RWPE2 (cell line): Measurements from ENCODE around the gene TCF3.

Experiments used
- ATAC-seq: fragments of 200-7000 bp; cut with Tn5 transposase; 3 replicates; pipeline ENCODE4 v1.9.1; 2021; ENCODE audit warnings: low read depth
- DNase-seq: peaks from one replicate; pipeline ENCODE4 v3.0.0-alpha.2; 2020; ENCODE audit warnings: low spot score
- H3K27ac ChIP-seq: fragments of 450-650 bp; 2 replicates; pipeline ENCODE4 v1.5.1; 2017; ENCODE audit warnings: mild to moderate bottlenecking; ENCODE audit not compliant: poor library complexity, severe bottlenecking
- H3K27me3 ChIP-seq: fragments of 250-450 bp; sonication (Bioruptor Pico); 2 replicates; pipeline ENCODE4 v1.5.1; 2021; ENCODE audit warnings: mild to moderate bottlenecking, moderate library complexity; ENCODE audit not compliant: insufficient read depth, poor library complexity, severe bottlenecking
- H3K36me3 ChIP-seq: fragments of 250-450 bp; sonication (Bioruptor Pico); 2 replicates; pipeline ENCODE4 v1.5.1; 2020; ENCODE audit warnings: low read depth, mild to moderate bottlenecking, moderate library complexity
- H3K4me1 ChIP-seq: fragments of 250-450 bp; sonication (Bioruptor Pico); 2 replicates; pipeline ENCODE4 v1.5.1; 2021; ENCODE audit warnings: mild to moderate bottlenecking, moderate library complexity; ENCODE audit not compliant: insufficient read depth, poor library complexity, severe bottlenecking
- H3K4me3 ChIP-seq: fragments of 250-450 bp; sonication (Bioruptor Pico); 2 replicates; pipeline ENCODE4 v1.5.1; 2021; ENCODE audit warnings: mild to moderate bottlenecking, moderate library complexity; ENCODE audit not compliant: severe bottlenecking
- H3K9me3 ChIP-seq: fragments of 250-450 bp; sonication (Bioruptor Pico); 2 replicates; pipeline ENCODE4 v1.5.1; 2021; ENCODE audit warnings: mild to moderate bottlenecking, moderate library complexity; ENCODE audit not compliant: severe bottlenecking
- CTCF ChIP-seq: fragments of 450-650 bp; IDR thresholded peaks from one replicate; pipeline ENCODE4 v1.5.1; 2017; ENCODE audit warnings: mild to moderate bottlenecking, moderate library complexity; ENCODE audit not compliant: poor library complexity, severe bottlenecking

TCF3 gene

GRCh38 chr19:1608359-1609102 lies 43.9 kb downstream of the TCF3 start:
- Histone ChIP-seq H3K27me3 (no peaks in the 10 kb centered on the region), H3K9me3 (no peaks in the 10 kb centered on the region), H3K4me3 (no peak overlapping the region), H3K36me3 (peaks cover 3% of the 10 kb centered on the region; the same call in 1 of the 2 replicates), H3K4me1 (no peaks in the 10 kb centered on the region), H3K27ac (no peak overlapping the region)
- no peak for TF ChIP-seq CTCF
- no peak for ATAC-seq
- no peak for DNase-seq

- Histone ChIP-seq H3K4me3 (peak overlapping the region; percentile 94), H3K27me3 (no peaks in the 10 kb centered on the region), H3K27ac (peak overlapping the region; percentile 65), H3K4me1 (no peaks in the 10 kb centered on the region), H3K9me3 (no peaks in the 10 kb centered on the region), H3K36me3 (peaks cover 18% of the 10 kb centered on the region)
- DNase-seq: no peak
- no peak for ATAC-seq
- TF ChIP-seq CTCF: peak; percentile 30
These were observed 46.2 kb downstream of the TCF3 start for GRCh38 chr19:1606138-1606651.

- Histone ChIP-seq H3K27me3 (no peaks in the 10 kb centered on the region), H3K4me3 (peak within 1 kb of the TSS; percentile 94), H3K9me3 (no peaks in the 10 kb centered on the region), H3K4me1 (no peaks in the 10 kb centered on the region), H3K27ac (peak within 1 kb of the TSS; percentile 65), H3K36me3 (peaks cover 25% of the 10 kb centered on the region)
- TF ChIP-seq CTCF: peak; percentile 53
- ATAC-seq (peak; percentile 86), DNase-seq (peak; percentile 94)
These were observed 46.9 kb downstream of the TCF3 start, which contains the start of gene UQCR11 for GRCh38 chr19:1605236-1606137. Gene UQCR11, minus strand, starts transcription at chr19:1605462. Its CDS starts 53 bp downstream, at chr19:1605409.

GRCh38 chr19:1602091-1602707 lies 50.2 kb downstream of the TCF3 start:
- no peak overlapping the region for H3K27ac ChIP-seq
- no peak for TF ChIP-seq CTCF
- DNase-seq (no peak), ATAC-seq (no peak)
- no peaks in the 10 kb centered on the region for H3K4me1 ChIP-seq
- H3K36me3 ChIP-seq: peaks cover 38% of the 10 kb centered on the region
- H3K4me3 ChIP-seq: no peak overlapping the region
- no peaks in the 10 kb centered on the region for H3K27me3 ChIP-seq
- H3K9me3 ChIP-seq: no peaks in the 10 kb centered on the region
